HuH-7 (cell line): ENCODE results near the gene ZFHX3.

ENCODE experiments used
- DNase-seq: peaks from one replicate; pipeline ENCODE4 v3.0.0; 2011; ENCODE audit warnings: low spot score

The ZFHX3 gene

DNA sequence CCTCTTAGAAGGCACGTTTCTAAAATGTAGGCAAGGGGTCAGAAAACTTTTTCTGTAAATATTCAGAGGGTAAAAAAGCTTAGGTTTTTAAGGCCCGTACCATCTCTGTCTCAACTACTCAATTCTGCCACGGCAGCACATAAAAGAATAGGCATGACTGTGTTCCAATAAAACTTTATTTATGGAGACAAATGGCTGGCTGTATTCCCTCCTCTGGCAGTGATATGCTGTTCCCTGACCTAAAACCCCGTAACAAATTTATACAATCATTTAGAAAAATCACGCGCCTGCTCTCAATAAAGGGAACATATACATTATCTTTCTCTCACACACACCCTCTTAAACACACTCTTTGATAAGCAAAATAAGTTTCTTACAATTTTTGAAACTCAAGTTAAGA is 138.7 kb downstream of the ZFHX3 start:
- no peak for DNase-seq

GRCh38 chr16:72908362-72909167 is 139.4 kb downstream of the ZFHX3 start:
- DNase-seq = no peak

DNA sequence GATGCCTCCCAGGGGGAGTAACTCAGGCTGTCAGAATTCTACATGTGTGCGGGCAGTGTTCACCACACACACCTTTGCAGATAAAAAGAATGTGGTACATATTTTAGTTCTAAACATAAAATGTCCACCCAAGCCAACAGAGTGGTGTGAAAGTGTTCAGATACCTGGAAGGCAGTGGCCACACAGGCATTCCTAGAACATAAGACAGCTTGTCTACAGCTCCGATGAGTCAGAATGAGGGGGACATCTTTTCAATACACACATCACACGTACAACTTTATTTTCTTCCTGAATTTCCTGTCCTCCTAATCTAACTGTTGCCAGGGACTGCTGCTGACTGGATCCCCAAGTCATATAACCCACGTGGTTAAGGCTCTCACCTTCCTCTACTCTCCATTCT is 142.3 kb downstream of the ZFHX3 start:
- DNase-seq = no peak

DNA sequence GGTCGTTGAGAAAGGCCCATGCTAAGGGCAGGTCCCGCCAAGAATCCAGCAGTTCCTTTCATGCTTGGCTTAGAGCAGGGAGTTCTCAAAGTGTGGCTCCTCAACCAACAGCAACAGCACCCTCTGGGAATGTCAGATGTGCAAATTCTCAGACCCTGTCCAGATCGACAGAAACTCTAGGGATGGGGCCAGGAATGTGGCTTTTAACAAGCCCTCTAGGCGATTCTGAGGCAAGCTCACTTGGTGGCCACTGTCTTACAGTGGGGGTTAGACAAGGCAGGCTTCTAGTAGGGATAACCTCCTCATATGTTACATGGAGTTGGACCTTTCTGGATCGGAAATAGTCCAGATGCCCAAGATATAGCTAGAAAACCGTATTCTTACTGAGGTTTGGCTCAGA is 144.8 kb downstream of the ZFHX3 start:
- DNase-seq = no peak

DNA sequence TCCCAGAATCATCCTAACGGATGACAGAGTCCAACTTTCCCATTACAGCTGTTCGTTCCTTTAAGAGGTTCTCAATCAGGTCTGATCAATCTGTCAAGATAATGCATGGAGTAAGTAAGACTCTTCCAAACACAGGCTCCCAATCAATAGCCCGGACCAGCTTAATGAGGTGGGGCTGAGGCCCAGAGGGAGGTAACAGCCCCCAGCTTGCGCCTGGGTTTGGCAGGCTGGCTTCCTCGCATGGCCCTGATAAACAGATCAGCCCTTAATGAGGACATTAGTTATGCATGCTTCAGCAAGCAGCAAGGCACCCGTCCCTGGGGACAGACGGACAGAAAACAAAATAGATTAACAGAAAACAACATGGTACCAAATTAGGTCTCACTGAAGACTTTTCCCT is 145.7 kb downstream of the ZFHX3 start:
- DNase-seq = no peak

GRCh38 chr16:72901000-72901627 is 146.8 kb downstream of the ZFHX3 start:
- no peak for DNase-seq

- no peak for DNase-seq
Measured at GRCh38 chr16:72898216-72898825, 149.6 kb downstream of the ZFHX3 start.

DNA sequence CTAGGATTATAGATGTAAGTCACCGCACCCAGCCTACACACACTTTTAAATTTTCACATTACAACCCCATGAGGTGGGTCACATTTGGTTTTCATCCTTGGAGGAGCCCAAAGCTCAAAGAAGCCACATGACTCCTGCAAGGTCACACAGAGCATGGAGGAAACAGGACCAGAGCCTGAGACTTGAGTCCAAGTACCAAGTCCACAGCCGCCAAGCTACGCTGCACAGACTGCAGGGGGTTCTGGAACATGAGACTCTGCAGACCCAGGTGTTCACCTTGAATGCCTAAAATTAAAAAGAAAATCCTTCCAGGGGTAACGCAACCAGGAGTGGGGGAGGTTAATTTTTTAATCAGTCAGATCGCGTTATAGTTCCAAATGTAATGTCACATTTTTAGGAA is 150.2 kb downstream of the ZFHX3 start:
- DNase-seq = no peak

GRCh38 chr16:72896485-72897118 is 151.3 kb downstream of the ZFHX3 start:
- no peak for DNase-seq

GRCh38 chr16:72895951-72896350 is 152.0 kb downstream of the ZFHX3 start:
- DNase-seq = no peak

GRCh38 chr16:72894293-72895151 is 153.4 kb downstream of the ZFHX3 start:
- DNase-seq = no peak

- DNase-seq = no peak
Measured at GRCh38 chr16:72891291-72892227, 156.4 kb downstream of the ZFHX3 start.

- DNase-seq = no peak
Measured at GRCh38 chr16:72890587-72890986, 157.3 kb downstream of the ZFHX3 start.

- no peak for DNase-seq
Measured at GRCh38 chr16:72889616-72890582, 158.0 kb downstream of the ZFHX3 start.

DNA sequence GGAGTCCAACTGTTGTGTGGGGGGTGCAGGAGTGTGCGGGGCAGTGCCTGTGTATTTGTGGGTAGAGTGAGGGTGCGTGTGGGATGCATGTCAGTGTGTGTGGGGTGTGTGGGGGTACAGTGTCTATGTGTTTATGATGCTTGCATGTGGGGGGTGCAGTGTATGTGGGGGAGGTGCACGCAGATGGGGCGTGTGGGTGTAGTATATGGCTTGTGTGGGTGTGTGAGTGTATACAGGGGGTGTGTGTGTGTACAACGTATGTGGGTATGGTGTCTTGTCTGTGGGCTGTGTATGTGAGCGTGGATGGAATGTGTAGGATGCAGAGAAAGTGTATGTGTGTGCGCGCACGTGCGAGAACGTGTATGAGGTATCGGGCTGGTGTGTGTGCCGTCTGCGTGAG is 160.4 kb downstream of the ZFHX3 start:
- no peak for DNase-seq

DNA sequence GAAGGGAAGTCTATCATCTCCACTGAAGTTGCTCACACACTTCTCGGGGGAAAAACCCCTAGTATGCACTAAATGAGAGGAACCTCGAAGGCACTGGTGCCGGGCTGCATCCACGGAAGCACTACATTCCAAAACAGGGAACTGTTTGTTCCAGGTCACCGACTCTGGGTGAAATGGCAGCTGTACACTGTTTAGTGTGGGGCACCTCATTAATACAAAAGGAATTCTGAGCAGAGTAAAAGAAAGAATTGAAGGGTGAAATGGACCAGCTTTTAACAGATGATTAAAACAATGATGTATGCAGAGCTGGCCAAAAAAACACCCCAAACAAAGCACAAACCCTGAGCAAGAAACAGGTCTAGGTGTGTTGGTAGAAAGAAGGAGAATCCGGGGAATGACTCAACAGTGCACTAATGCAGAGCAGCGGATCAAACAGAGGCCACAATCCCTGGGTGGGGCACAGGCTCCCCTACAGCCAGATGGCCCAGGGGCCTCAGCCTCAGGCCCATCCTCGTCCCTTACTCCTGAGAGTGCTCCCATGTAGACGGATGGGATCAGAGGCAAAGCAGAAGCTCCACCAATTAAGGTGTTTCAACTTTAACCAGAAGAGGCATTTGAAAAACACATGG is 161.5 kb downstream of the ZFHX3 start:
- DNase-seq = no peak

DNA sequence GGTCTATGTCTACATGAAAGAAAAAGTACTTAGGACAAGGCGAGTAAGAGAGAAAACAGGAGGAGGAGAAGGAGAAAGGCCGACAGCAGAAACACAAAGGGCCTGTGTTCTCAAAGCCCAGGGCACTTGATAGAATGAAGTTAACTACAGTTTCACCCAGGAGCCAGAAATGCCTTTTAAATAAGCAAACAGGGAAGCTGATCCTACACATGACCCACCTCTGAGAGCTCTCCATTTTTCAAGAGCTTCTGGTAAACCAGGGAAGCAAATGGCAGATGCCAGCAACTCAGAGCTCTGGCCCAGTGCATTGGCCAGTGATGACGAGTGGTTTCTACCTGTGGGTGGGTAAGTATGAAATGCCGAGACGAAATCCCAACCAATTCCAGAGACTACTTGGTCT is 163.4 kb downstream of the ZFHX3 start:
- no peak for DNase-seq

DNA sequence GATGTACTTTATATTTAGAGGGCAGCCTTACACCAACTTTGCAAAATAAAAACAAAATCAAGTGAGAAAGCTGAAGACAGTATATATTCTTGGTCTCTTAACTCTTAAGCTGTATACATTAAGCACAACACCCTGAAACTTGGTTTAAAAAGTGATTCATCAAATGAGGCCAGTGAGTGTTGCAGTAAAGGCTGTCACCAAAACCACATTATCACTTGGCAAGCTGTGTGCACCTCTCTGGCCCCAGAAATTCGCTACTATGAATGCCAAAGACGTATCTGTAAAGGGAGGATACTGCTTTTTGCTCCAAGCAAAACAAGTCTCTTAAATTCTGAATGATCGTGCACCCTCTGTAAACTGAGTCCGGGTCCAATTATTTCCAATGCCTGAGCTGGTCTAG is 163.9 kb downstream of the ZFHX3 start:
- DNase-seq = no peak

DNA sequence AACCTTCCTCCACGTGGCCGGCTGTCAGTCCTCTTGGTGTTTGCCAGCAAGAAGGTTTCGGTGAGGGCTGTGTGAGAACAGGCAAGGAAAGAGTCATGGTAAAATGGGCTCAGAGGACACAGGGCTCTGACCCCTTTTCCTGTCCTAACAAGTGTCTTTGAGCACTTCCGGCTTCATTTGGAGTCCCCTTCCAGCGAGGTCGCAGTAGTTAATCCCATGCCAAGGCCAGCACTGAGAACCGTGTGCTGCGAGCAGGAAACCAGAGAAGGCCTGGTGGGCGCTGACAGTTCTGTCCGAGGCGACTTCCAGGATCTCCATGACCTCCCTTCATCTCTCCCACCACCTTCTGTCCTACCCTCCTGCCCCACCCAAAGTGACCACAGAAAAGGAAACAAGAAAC is 168.1 kb downstream of the ZFHX3 start:
- no peak for DNase-seq
